Smooth muscle cell (in vitro differentiated cells): ENCODE results near the gene MPV17. TPM values are rescaled to one million over a fixed set of nuclear protein-coding genes. Genes with fewer than 3 reads are reported as not detected.

Source experiments
- DNase-seq: peaks from one replicate; lab custom pipeline; 2025; ENCODE audit not compliant: unreplicated experiment; lab: John Stamatoyannopoulos, UW
- H2AFZ ChIP-seq: fragments of 200-600 bp; sonication (generic); 2 replicates; pipeline ENCODE4 v1.6.0; 2016; ENCODE audit warnings: antibody characterized with exemption, low read depth, mild to moderate bottlenecking
- H3F3A ChIP-seq: fragments of 200-600 bp; sonication (generic); 2 replicates; pipeline ENCODE4 v1.6.0; 2017; ENCODE audit warnings: antibody characterized with exemption, low read depth
- H3K27ac ChIP-seq: fragments of 200-600 bp; sonication (generic); 2 replicates; pipeline ENCODE4 v1.5.1; 2016; ENCODE audit warnings: low read depth, mild to moderate bottlenecking
- H3K27me3 ChIP-seq: fragments of 200-600 bp; sonication (generic); 2 replicates; pipeline ENCODE4 v1.6.1; 2016; ENCODE audit warnings: low read depth, mild to moderate bottlenecking
- H3K36me3 ChIP-seq: fragments of 200-600 bp; sonication (generic); 2 replicates; pipeline ENCODE4 v1.5.1; 2016; ENCODE audit warnings: low read depth
- H3K4me1 ChIP-seq: fragments of 200-600 bp; sonication (generic); 2 replicates; pipeline ENCODE4 v1.5.1; 2016; ENCODE audit warnings: low read depth
- H3K4me2 ChIP-seq: fragments of 200-600 bp; sonication (generic); 2 replicates; pipeline ENCODE4 v1.6.0; 2016; ENCODE audit warnings: mild to moderate bottlenecking
- H3K4me3 ChIP-seq: fragments of 200-600 bp; sonication (generic); 2 replicates; pipeline ENCODE4 v1.5.1; 2016; ENCODE audit warnings: mild to moderate bottlenecking
- H3K79me2 ChIP-seq: fragments of 200-600 bp; sonication (generic); 2 replicates; pipeline ENCODE4 v1.6.0; 2016; ENCODE audit warnings: low read depth, mild to moderate bottlenecking
- H3K9ac ChIP-seq: fragments of 200-600 bp; sonication (generic); 2 replicates; pipeline ENCODE4 v1.6.0; 2016; ENCODE audit warnings: low read depth
- H3K9me3 ChIP-seq: fragments of 200-600 bp; sonication (generic); replicated peaks from 2 replicates; pipeline ENCODE4 v1.5.1; 2016; ENCODE audit warnings: low read depth
- H4K20me1 ChIP-seq: fragments of 200-600 bp; sonication (generic); 2 replicates; pipeline ENCODE4 v1.6.0; 2016; ENCODE audit warnings: low read depth
- WGBS: methylation state at CpG from one replicate; pipeline ENCODE4 v1.1.7; 2016; ENCODE audit warnings: low lambda C conversion rate; 5-methylcytosine and 5-hydroxymethylcytosine counted together
- polyA plus RNA-seq: library from polyadenylated mRNA; unstranded; fragments of >200 nt; fragmentation: Nextera tagmentation; extraction: Ambion mirVana; gene quantifications from 2 replicates; pipeline ENCODE4 v1.2.1, GENCODE V29; 2016
- total RNA-seq: library from RNA; depleted of rRNA; stranded (reverse); fragments of >200 nt; gene quantifications from 2 replicates; pipeline ENCODE4 v1.2.3, GENCODE V29; 2014
- TF ChIP-seq, protein P1 (sequence below): fragments of 200-600 bp; sonication (generic); IDR thresholded peaks from 2 replicates; pipeline ENCODE4 v1.5.1; 2017; ENCODE audit warnings: borderline replicate concordance, mild to moderate bottlenecking, antibody characterized with exemption; ENCODE audit not compliant: insufficient read depth, poor library complexity, severe bottlenecking

The MPV17 gene
- total and polyA plus RNA-seq, 2 experiments from 2014 or later, result 114 to 117 TPM

DNA sequence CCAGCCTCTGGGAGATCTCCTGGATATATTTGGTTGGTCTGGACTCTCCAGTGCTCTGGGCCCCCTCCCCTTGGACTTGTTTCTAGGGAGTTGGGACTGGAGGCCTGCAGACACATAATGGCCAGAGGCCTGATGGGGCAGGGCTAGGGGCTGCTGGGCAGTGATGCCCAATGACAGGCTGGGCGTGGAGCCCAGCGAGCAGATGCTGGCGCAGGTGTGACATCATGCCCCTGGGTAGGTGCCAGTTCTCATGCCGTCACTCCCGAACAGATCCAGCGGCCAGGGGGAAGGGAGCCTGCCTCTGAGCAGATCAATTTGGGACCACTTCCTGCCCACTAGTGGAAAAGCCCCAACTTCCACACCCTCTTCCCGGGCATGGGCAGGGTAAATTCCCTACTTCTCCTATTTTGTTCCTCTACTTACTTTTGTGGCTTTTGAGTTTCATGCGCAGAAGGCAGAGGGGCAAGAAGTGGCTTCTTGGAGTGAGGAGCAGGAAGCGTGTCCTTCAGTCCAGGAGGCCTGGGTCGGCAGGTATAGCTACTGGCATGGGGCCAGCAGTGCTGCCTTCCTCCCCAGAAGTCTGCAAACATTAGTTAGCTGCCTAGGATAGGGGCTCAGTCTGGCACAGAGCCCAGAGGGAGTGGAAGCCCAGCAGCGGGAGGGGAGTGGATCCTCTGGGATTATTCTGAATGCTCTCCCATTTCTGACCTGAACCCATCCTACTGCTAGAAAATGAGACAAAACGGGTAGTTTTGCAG is 6.1 kb downstream of the MPV17 start:
- Histone ChIP-seq H2AFZ (no peak overlapping the region), H3K36me3 (no peaks in the 10 kb centered on the region), H3K27me3 (no peaks in the 10 kb centered on the region), H3K4me3 (no peak overlapping the region), H3K9me3 (no peaks in the 10 kb centered on the region), H3K4me1 (peaks cover 8% of the 10 kb centered on the region), H3K27ac (no peak overlapping the region), H3K4me2 (no peak overlapping the region), H3K79me2 (no peaks in the 10 kb centered on the region), H3F3A (no peaks in the 10 kb centered on the region), H4K20me1 (peaks cover 20% of the 10 kb centered on the region), H3K9ac (no peak overlapping the region)
- 98% methylated on average over 12 of the region's 12 CpGs for WGBS
- no peak for DNase-seq
- TF ChIP-seq, protein P1, sequence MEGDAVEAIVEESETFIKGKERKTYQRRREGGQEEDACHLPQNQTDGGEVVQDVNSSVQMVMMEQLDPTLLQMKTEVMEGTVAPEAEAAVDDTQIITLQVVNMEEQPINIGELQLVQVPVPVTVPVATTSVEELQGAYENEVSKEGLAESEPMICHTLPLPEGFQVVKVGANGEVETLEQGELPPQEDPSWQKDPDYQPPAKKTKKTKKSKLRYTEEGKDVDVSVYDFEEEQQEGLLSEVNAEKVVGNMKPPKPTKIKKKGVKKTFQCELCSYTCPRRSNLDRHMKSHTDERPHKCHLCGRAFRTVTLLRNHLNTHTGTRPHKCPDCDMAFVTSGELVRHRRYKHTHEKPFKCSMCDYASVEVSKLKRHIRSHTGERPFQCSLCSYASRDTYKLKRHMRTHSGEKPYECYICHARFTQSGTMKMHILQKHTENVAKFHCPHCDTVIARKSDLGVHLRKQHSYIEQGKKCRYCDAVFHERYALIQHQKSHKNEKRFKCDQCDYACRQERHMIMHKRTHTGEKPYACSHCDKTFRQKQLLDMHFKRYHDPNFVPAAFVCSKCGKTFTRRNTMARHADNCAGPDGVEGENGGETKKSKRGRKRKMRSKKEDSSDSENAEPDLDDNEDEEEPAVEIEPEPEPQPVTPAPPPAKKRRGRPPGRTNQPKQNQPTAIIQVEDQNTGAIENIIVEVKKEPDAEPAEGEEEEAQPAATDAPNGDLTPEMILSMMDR, result no peak

DNA sequence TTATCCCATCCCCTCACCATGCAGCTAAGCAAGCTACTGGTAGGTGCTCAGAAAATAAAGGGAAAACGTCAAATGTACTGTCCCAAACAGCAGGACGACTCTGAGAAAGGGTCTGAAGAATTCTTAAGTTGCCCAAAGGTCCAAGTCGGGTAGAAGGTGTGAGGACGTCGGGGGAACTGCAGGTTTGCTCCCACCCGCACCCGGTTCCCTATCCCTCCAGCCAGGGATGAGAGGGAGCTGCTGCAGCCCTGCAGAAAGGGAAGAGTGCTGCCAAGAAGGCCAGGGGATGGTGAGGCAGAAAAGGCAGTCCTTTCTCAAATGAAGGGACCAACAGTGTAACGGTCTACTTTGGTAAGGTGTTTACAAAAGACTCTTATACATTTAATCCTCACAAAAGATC is 7.8 kb downstream of the MPV17 start:
- Histone ChIP-seq H3K4me2 (no peak overlapping the region), H3K9me3 (no peaks in the 10 kb centered on the region), H2AFZ (no peak overlapping the region), H4K20me1 (peaks cover 20% of the 10 kb centered on the region), H3K27me3 (no peaks in the 10 kb centered on the region), H3K36me3 (no peaks in the 10 kb centered on the region), H3K4me1 (no peaks in the 10 kb centered on the region), H3K4me3 (no peak overlapping the region), H3F3A (no peaks in the 10 kb centered on the region), H3K27ac (no peak overlapping the region), H3K79me2 (no peaks in the 10 kb centered on the region), H3K9ac (no peak overlapping the region)
- TF ChIP-seq, protein P1, result no peak
- DNase-seq, result no peak
- 82% methylated on average over 8 of the region's 8 CpGs for WGBS

DNA sequence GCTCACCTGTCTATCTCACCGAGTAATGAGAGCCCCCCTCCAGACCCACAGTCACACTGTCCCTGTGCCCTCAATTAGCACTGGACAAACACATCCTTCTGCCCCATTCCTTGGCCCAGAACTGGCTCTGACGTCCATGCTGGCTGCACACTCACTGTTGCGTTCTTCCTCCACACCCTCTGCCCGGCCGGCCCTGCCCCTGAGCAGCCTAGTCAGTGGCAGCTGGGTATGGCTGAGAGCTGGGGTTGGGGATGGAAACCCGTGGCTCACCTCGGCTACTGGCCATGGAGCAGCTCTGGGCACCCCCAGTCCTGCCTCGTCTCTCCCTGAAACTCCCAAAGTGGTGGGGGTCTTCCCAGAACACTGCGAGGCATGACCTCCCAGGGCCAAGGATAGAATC is 8.2 kb downstream of the MPV17 start:
- H3K36me3 ChIP-seq, result no peaks in the 10 kb centered on the region
- no peaks in the 10 kb centered on the region for H3K9me3 ChIP-seq
- no peaks in the 10 kb centered on the region for H3F3A ChIP-seq
- H3K4me3 ChIP-seq, result no peak overlapping the region
- no peak overlapping the region for H3K27ac ChIP-seq
- no peak overlapping the region for H3K4me2 ChIP-seq
- 93% methylated on average over 9 of the region's 9 CpGs for WGBS
- no peaks in the 10 kb centered on the region for H3K27me3 ChIP-seq
- H3K9ac ChIP-seq, result no peak overlapping the region
- H3K4me1 ChIP-seq, result no peaks in the 10 kb centered on the region
- no peaks in the 10 kb centered on the region for H3K79me2 ChIP-seq
- peaks cover 20% of the 10 kb centered on the region for H4K20me1 ChIP-seq
- H2AFZ ChIP-seq, result no peak overlapping the region
- no peak for DNase-seq
- TF ChIP-seq, protein P1, result no peak
